GM12878 (cell line): ENCODE data around the gene BICRA. TPM values are rescaled to one million over a fixed set of nuclear protein-coding genes. Genes with fewer than 3 reads are reported as not detected.

Source experiments
- ATAC-seq: fragments of 200-7000 bp; cut with Tn5 transposase; 3 replicates; pipeline ENCODE4 v1.9.1; 2020; ENCODE audit warnings: mild to moderate bottlenecking, moderate library complexity
- BruUV-seq: library from RNA; stranded (reverse); fragments of 400-500 nt; replicated peaks from 2 replicates; lab custom pipeline; 2021; lab: Mats Ljungman, UMichigan
- CTCF ChIA-PET: fragments of 300-600 bp; sonication (Branson Sonifier 250); formaldehyde crosslinking; extraction: SDS; loops from one replicate; lab custom pipeline; 2021; ENCODE audit warnings: inconsistent platforms; lab: Yijun Ruan, JAX
- POLR2A ChIA-PET: fragments of 350-600 bp; formaldehyde crosslinking; extraction: SDS; loops from one replicate; lab custom pipeline; 2021; ENCODE audit warnings: inconsistent platforms; lab: Charles Lee
- RAD21 ChIA-PET: fragments of 300-600 bp; sonication (Branson Sonifier 250); formaldehyde crosslinking; loops from one replicate; lab custom pipeline; 2023; ENCODE audit warnings: antibody characterized with exemption; ENCODE audit not compliant: unreplicated experiment; lab: Charles Lee
- SMC1A ChIA-PET: fragments of 300-600 bp; sonication (Branson Sonifier 250); formaldehyde crosslinking; loops from one replicate; lab custom pipeline; 2023; ENCODE audit not compliant: unreplicated experiment, uncharacterized antibody; lab: Charles Lee
- DNase-seq: peaks from one replicate; pipeline ENCODE4 v3.0.0-alpha.2; 2011; ENCODE audit warnings: low read depth, low spot score
- FAIRE-seq: peaks from 3 replicates; lab custom pipeline; 2011; peaks lifted over from hg19 to GRCh38; lab: Jason Lieb, UNC
- H2AFZ ChIP-seq: 2 replicates; pipeline ENCODE4 v1.6.0; 2011; ENCODE audit warnings: low read depth, low read length, control low read depth; ENCODE audit not compliant: control insufficient read depth
- H3K27ac ChIP-seq: 2 replicates; pipeline ENCODE4 v1.5.1; 2011; ENCODE audit warnings: control low read depth; ENCODE audit not compliant: control insufficient read depth, insufficient read depth
- H3K27me3 ChIP-seq, 2 experiments: replicated peaks in 1 of 2; 2 replicates each; pipeline versions ENCODE4 v1.6.0 to v1.6.1; 2011; ENCODE audit warnings: low read length in 1 of 2; ENCODE audit not compliant: control insufficient read depth in 2 of 2, insufficient read depth in 2 of 2
- H3K36me3 ChIP-seq, 2 experiments: 2 replicates each; pipeline ENCODE4 v1.5.1; 2011; ENCODE audit warnings: low read length in 1 of 2; ENCODE audit not compliant: control insufficient read depth in 2 of 2, insufficient read depth in 2 of 2
- H3K4me1 ChIP-seq: 2 replicates; pipeline ENCODE4 v1.6.1; 2011; ENCODE audit warnings: mild to moderate bottlenecking, low read length, moderate library complexity, mixed read lengths; ENCODE audit not compliant: control insufficient read depth, insufficient read depth
- H3K4me2 ChIP-seq: 2 replicates; pipeline ENCODE4 v1.6.0; 2011; ENCODE audit warnings: control low read depth; ENCODE audit not compliant: control insufficient read depth, insufficient read depth
- H3K4me3 ChIP-seq: fragments of 200-600 bp; sonication (generic); 2 replicates; pipeline ENCODE4 v1.5.1; 2016
- H3K79me2 ChIP-seq: 2 replicates; pipeline ENCODE4 v1.6.0; 2011; ENCODE audit warnings: low read length; ENCODE audit not compliant: control insufficient read depth, insufficient read depth
- H3K9ac ChIP-seq: 2 replicates; pipeline ENCODE4 v1.8.0; 2011; ENCODE audit warnings: low read length, control low read depth, mixed read lengths; ENCODE audit not compliant: control insufficient read depth, insufficient read depth
- H3K9me3 ChIP-seq: replicated peaks from 3 replicates; pipeline ENCODE4 v1.5.1; 2011; ENCODE audit warnings: mild to moderate bottlenecking, low read length; ENCODE audit not compliant: control insufficient read depth, insufficient read depth
- H4K20me1 ChIP-seq: 2 replicates; pipeline ENCODE4 v1.6.0; 2011; ENCODE audit not compliant: control insufficient read depth, insufficient read depth
- ASH2L ChIP-seq: fragments of 300-600, 200-600 bp; sonication (generic); IDR thresholded peaks from 2 replicates; pipeline ENCODE4 v1.6.1; 2017; ENCODE audit warnings: low read depth, mild to moderate bottlenecking, borderline replicate concordance
- CHD1 ChIP-seq: IDR thresholded peaks from 2 replicates; pipeline ENCODE4 v1.6.1; 2012; ENCODE audit warnings: low read depth, low read length, improper control_type of control experiment
- JUNB ChIP-seq: IDR thresholded peaks from 2 replicates; pipeline ENCODE4 v1.6.1; 2016; ENCODE audit warnings: antibody characterized with exemption, mild to moderate bottlenecking
- KLF5 ChIP-seq: fragments of 450-650 bp; IDR thresholded peaks from 2 replicates; pipeline ENCODE4 v1.6.1; 2014; ENCODE audit warnings: mild to moderate bottlenecking; ENCODE audit not compliant: partially characterized antibody
- RELA ChIP-seq: fragments of 450-650 bp; IDR thresholded peaks from 2 replicates; pipeline ENCODE4 v1.8.0; 2014; ENCODE audit warnings: borderline replicate concordance; ENCODE audit not compliant: partially characterized antibody
- YBX1 ChIP-seq: fragments of 450-650 bp; IDR thresholded peaks from 2 replicates; pipeline ENCODE4 v1.6.1; 2016; ENCODE audit warnings: antibody characterized with exemption
- ZNF217 ChIP-seq: fragments of 450-650 bp; IDR thresholded peaks from 2 replicates; pipeline ENCODE4 v1.6.1; 2017; ENCODE audit warnings: antibody characterized with exemption, mild to moderate bottlenecking
- ZSCAN29 ChIP-seq: fragments of 450-650 bp; IDR thresholded peaks from 2 replicates; pipeline ENCODE4 v1.6.1; 2017; ENCODE audit warnings: mild to moderate bottlenecking, moderate library complexity
- WGBS: methylation state at CpG from one replicate; pipeline ENCODE4 v1.1.6; 2016; ENCODE audit warnings: low lambda C conversion rate; ENCODE audit not compliant: insufficient replicate concordance, insufficient coverage; ENCODE audit errors: missing lambda C conversion rate; 5-methylcytosine and 5-hydroxymethylcytosine counted together
- in situ Hi-C: fragments of 300-500 bp; cut with MboI; formaldehyde crosslinking; loops from 9 replicates; pipeline ENCODE4 v1.14.3; 2018; ENCODE audit warnings: mixed read lengths
- intact Hi-C: fragments of 100-400 bp; cut with micrococcal nuclease; formaldehyde crosslinking; loops from one replicate; pipeline ENCODE4 v1.14.2; 2022; ENCODE audit not compliant: unreplicated experiment
- polyA plus RNA-seq, 11 experiments: library from polyadenylated mRNA; depleted of rRNA in 4 of 11; unstranded in 6 of 11; stranded (reverse) in 5 of 11; fragments of >200 nt; fragmentation: Nextera tagmentation in 4 of 11; fragmentation: Illumina TruSeq in 1 of 11; extraction: Ambion mirVana in 4 of 11; extraction: Trizol in 1 of 11; gene quantifications; 1 replicate in 1 of 11; 2 replicates in 10 of 11; pipeline versions ENCODE4 v1.2.1 to v1.2.3, GENCODE V29; 2011 to 2016; ENCODE audit warnings: inconsistent platforms in 2 of 11, missing spikeins in 2 of 11, low read depth in 1 of 11
- total RNA-seq, 4 experiments: library from RNA; depleted of rRNA in 3 of 4; stranded (reverse); fragments of >200 nt in 3 of 4; fragmentation: Illumina TruSeq in 1 of 4; extraction: Trizol in 1 of 4; gene quantifications; 2 replicates each; pipeline versions ENCODE4 v1.2.1 to v1.2.3, GENCODE V29; 2013 to 2021
- TF ChIP-seq, protein P1 (sequence below): fragments of 450-650 bp; IDR thresholded peaks from 2 replicates; pipeline ENCODE4 v1.6.1; 2017; ENCODE audit warnings: mild to moderate bottlenecking, moderate library complexity
- TF ChIP-seq, protein P2 (sequence below): fragments of 450-650 bp; IDR thresholded peaks from 2 replicates; pipeline ENCODE4 v1.6.1; 2017; ENCODE audit warnings: mild to moderate bottlenecking

BICRA gene
- total and polyA plus RNA-seq, 10 of the 15 experiments (the other 5 are each of a cell fraction or from before 2014, with no cell fraction given): 0.11 to 15.3 (median 1.3) TPM

GRCh38 chr19:47660435-47660832, 51.5 kb downstream of the BICRA start:
- DNase-seq (no peak), ATAC-seq (no peak), FAIRE-seq (no peak)
- H3K36me3 ChIP-seq: peaks cover 0 to 2% of the 10 kb centered on the region in 2 experiments; a peak in 3 of 4 replicates
- H3K9ac ChIP-seq: no peak overlapping the region
- no peak overlapping the region for H3K4me3 ChIP-seq
- no peaks in the 10 kb centered on the region for H3K27me3 ChIP-seq
- SMC1A ChIA-PET: no interaction called here
- TF ChIP-seq KLF5: no peak
- TF ChIP-seq, protein P1, sequence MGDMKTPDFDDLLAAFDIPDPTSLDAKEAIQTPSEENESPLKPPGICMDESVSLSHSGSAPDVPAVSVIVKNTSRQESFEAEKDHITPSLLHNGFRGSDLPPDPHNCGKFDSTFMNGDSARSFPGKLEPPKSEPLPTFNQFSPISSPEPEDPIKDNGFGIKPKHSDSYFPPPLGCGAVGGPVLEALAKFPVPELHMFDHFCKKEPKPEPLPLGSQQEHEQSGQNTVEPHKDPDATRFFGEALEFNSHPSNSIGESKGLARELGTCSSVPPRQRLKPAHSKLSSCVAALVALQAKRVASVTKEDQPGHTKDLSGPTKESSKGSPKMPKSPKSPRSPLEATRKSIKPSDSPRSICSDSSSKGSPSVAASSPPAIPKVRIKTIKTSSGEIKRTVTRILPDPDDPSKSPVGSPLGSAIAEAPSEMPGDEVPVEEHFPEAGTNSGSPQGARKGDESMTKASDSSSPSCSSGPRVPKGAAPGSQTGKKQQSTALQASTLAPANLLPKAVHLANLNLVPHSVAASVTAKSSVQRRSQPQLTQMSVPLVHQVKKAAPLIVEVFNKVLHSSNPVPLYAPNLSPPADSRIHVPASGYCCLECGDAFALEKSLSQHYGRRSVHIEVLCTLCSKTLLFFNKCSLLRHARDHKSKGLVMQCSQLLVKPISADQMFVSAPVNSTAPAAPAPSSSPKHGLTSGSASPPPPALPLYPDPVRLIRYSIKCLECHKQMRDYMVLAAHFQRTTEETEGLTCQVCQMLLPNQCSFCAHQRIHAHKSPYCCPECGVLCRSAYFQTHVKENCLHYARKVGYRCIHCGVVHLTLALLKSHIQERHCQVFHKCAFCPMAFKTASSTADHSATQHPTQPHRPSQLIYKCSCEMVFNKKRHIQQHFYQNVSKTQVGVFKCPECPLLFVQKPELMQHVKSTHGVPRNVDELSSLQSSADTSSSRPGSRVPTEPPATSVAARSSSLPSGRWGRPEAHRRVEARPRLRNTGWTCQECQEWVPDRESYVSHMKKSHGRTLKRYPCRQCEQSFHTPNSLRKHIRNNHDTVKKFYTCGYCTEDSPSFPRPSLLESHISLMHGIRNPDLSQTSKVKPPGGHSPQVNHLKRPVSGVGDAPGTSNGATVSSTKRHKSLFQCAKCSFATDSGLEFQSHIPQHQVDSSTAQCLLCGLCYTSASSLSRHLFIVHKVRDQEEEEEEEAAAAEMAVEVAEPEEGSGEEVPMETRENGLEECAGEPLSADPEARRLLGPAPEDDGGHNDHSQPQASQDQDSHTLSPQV: no peak
- no peak for TF ChIP-seq CHD1
- no peak for TF ChIP-seq ZNF217
- no peak for TF ChIP-seq YBX1
- no peak for TF ChIP-seq ASH2L
- TF ChIP-seq RELA: no peak
- TF ChIP-seq JUNB: no peak
- TF ChIP-seq, protein P2, sequence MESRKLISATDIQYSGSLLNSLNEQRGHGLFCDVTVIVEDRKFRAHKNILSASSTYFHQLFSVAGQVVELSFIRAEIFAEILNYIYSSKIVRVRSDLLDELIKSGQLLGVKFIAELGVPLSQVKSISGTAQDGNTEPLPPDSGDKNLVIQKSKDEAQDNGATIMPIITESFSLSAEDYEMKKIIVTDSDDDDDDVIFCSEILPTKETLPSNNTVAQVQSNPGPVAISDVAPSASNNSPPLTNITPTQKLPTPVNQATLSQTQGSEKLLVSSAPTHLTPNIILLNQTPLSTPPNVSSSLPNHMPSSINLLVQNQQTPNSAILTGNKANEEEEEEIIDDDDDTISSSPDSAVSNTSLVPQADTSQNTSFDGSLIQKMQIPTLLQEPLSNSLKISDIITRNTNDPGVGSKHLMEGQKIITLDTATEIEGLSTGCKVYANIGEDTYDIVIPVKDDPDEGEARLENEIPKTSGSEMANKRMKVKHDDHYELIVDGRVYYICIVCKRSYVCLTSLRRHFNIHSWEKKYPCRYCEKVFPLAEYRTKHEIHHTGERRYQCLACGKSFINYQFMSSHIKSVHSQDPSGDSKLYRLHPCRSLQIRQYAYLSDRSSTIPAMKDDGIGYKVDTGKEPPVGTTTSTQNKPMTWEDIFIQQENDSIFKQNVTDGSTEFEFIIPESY: no peak
- no peak for TF ChIP-seq ZSCAN29
- no peaks in the 10 kb centered on the region for H3K9me3 ChIP-seq
- H3K79me2 ChIP-seq: peaks cover 1% of the 10 kb centered on the region; the same call in 1 of the 2 replicates
- POLR2A ChIA-PET: no interaction called here
- no TSS peak for BruUV-seq
- no peak overlapping the region for H3K27ac ChIP-seq
- CTCF ChIA-PET: no interaction called here
- no peaks in the 10 kb centered on the region for H3K4me1 ChIP-seq
- RAD21 ChIA-PET: no interaction called here
- intact Hi-C loops: no loop called here
- in situ Hi-C loops: no loop called here
- no peaks in the 10 kb centered on the region for H4K20me1 ChIP-seq
- 84% methylated on average over 6 of the region's 6 CpGs for WGBS
- no peak overlapping the region for H2AFZ ChIP-seq
- H3K4me2 ChIP-seq: no peak overlapping the region
